Measurements from ENCODE around the gene MORC1.

MORC1 gene

GRCh38 chr3:109026821-109027220 is 91.1 kb downstream of the MORC1 start:
- DNase-seq: no peak

DNA sequence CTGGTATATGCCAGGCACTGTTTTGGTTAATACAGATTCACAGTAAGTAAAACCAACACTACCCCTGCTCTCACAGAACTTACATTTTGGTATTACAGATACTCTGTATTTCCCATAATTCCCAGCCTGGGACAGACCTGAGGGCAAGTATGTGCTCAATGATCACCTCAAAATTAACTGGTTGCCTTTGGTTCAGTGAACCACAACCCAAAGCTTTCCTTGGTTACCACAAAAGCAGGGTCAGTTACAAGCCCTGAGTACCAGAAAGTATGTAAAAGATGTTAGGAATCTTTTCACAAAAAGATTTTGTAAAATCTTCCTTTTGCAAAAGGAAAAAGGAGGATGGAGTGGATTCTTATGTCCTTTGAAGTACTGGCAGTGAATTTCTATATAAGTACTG is 92.0 kb downstream of the MORC1 start:
- DNase-seq: no peak

- DNase-seq: peak; percentile 41
Measured at GRCh38 chr3:109023656-109024254, 94.2 kb downstream of the MORC1 start.

DNA sequence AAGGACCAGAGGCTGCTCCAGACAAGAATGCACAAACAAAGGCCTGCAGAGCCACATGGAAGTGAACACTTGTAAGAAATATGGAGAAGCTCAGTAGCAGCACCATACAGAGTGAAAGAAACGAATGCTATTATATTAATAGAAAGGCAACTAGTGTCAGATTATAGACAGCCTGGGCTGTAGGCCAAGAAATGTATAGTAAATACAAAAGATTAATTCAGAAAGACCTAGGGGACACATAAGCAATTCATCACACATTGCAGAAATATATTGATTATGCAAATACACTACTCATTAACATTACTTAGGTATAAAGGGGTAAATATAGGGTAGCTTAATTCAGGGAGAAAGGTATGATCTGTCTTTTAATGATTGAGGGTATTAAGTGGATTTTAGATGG is 94.8 kb downstream of the MORC1 start:
- no peak for DNase-seq

DNA sequence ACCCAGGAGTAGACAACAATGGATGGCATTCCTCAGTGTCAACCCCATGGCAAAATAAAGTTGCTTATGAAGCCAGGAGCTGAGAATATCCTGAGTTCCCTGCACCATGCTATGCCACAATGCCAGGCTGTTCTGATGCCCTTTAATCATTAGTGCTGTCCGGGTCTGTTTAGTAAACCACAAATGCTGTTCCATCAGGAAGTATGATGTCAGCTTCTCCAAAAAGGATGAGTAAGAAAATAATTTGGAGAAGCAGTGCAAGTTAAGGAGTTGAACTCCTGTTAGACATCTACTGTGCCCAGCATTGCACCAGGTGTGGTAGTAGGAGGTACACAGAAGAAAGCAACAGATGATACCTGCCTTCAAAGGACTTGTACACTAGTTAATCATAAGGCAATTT is 96.4 kb downstream of the MORC1 start:
- peak; percentile 1 for DNase-seq

DNA sequence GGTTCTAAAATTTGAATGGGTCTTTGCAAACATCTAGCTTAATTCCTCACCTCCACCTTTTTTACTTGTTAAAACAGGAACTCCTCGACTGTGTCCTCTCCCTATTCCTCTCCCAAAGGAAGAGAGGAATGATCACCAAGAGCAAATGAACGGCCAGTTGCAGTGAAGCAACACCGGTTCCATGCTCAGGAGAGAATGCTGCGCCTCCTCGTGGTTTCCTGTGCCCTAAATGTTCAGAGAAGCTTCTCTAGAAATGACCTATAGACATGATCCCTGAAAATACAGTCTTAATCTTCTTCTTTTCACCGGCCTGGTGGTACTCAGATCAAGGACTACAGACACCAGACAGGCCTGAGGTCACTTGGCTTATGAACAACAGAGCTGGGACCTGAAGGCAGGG is 99.1 kb downstream of the MORC1 start:
- peak; percentile 11 for DNase-seq

GRCh38 chr3:109005443-109005842 is 112.5 kb downstream of the MORC1 start:
- no peak for DNase-seq

DNA sequence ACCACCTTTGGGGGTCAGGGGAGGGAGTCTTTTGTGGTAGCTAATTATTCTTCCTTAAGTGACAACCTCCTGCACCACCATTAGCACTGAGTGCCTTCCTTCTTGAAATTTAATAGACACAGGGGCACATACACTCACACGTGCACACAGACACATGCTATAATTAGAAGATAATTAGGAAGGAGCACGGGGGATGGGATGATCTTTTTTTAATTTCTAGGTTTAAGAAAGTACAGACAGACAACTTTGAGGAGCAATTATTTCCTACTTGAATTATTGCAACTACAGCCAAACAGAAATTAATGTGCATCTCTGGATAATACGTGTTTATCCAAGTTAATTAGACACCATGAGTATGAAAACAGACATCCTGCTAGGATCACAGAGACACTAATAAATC is 119.5 kb downstream of the MORC1 start:
- DNase-seq: no peak

DNA sequence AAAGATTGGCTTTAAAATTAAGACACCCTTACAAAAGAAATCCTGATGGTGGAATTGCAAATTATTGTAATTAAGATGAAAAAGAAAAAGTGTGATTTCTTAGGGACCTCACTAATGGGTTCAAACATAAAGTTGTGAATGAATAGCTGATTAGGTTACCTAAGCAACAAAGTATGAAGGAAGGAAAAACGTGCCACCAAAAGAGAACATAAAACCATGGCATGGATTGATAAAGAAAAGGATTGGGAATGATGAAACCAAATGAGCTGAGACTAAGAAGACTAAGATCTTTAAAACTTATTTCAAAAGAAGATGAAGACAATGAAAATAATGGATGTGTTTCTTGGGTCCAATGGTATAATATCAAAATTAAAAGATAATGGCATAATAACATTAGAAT is 132.1 kb downstream of the MORC1 start:
- no peak for DNase-seq

DNA sequence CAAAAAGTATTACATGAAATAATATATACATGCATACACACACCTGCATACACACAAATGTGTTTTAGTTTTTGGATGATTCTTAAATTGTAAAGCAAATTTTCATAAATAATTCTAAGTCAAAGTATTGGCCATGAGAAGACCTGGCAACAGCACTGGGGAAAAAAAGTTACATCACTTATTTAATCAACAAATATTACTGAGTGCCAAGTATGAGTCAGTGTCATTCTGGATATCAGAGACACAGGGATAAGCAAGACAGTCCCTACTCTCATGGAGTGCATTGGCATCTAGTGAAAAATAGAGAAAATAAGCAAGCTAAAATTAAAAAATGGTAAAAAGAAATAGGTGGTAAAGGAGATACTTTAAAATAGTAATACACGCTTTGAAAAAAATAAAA is 134.9 kb downstream of the MORC1 start:
- no peak for DNase-seq

GRCh38 chr3:108976058-108976457 is 141.9 kb downstream of the MORC1 start:
- DNase-seq: no peak

DNA sequence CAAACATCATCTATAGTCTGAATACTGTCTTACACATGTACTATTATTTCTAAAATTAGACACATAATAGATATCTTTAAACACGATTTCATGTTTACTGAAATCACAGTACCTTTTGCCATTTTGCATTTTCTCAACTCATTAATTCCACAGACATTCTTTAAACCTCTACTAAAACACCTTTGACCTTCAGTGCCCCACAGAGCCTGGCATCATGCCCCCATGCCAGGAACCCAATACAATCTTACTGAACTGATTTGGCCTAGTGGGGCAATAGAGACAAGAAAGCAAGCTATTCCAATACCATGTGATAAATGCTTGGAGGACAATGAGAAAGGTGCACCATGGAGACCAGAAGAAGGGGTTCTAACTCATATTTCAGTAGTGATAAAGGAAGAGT is 144.9 kb downstream of the MORC1 start:
- DNase-seq: no peak

- DNase-seq: no peak
Measured at GRCh38 chr3:108972482-108972881, 145.5 kb downstream of the MORC1 start.

DNA sequence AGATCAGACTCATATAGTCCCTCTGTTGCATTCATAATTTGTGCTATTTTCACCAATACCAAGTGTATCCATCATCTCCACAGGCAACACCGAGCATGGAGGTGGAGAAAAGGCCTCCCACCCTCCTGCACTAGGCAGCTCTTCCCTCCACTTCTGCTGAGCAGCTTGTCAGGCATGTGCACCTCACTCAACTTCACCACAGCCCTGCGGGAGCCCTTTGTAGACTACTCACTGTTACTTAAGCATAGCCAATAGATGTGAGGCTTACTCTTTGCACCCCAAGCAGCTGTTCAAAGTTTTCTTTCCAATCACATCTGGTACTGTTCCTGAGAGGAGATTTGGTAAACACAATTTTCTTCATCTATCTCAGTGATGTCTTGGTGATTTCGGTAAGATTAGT is 147.4 kb downstream of the MORC1 start:
- no peak for DNase-seq

DNA sequence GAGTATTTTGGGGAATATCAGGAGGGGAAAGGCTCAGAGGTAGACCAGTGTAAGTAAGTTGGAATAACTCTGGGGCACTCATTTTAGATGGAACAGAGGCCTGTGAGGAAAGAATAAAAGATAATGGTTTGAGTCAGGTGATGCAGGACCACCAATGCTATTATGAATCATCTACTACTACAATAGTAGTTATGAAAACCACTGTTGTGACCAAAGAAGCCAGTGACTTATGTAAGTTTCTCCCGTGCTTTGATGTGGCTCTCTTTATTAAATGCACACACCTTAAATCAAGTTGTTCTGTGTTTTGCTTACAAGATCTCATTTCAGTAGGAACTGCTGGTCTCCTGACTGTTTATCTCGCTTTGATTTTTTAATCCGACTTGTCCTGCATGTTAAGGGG is 151.2 kb downstream of the MORC1 start:
- DNase-seq: no peak

DNA sequence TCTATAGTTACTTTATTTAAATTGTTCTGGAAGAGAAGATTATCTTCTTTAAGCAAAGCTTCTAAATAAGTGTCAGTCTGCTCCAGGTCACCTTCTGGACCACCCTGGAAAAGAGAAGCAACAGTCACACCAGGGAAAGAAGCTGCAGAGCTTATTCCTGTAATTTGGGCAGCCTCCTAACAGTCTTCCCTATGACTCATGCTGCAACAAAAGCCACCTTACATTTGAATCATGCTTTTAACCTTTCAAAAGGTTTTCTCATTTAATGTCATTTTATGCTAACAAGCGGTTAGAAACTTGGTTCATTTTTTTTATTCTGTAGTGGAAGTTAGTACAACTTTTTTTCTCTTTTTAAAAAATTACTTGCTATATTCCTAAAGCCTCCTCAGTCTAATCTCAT is 158.9 kb downstream of the MORC1 start:
- DNase-seq: no peak

DNA sequence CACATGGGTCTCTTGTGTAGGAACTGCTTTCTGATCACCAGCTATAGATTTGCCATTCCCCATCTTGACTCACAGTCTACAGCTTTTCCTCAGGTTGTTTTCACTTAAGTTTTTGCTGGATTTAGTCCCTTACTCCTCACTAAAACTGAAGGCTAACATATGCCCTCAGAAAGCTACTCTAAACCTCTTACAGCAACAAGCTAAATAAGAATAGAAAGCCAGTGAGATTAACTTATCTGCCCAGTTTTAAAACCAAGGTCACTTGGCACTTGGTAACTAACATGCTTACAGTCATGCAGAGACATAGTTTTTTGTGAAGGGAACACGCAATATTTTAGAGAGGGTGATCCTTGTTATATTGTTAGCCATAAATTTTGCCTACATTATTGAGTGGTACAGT is 164.2 kb downstream of the MORC1 start, which contains the start of gene GUCA1C:
Gene GUCA1C, minus strand, starts transcription at position 180 of the 400 bp plus-strand sequence. Its CDS starts 117 bp downstream, at position 63.
- DNase-seq: no peak

- peak; percentile 14 for DNase-seq
Measured at GRCh38 chr3:108953210-108953609, 164.7 kb downstream of the MORC1 start.

DNA sequence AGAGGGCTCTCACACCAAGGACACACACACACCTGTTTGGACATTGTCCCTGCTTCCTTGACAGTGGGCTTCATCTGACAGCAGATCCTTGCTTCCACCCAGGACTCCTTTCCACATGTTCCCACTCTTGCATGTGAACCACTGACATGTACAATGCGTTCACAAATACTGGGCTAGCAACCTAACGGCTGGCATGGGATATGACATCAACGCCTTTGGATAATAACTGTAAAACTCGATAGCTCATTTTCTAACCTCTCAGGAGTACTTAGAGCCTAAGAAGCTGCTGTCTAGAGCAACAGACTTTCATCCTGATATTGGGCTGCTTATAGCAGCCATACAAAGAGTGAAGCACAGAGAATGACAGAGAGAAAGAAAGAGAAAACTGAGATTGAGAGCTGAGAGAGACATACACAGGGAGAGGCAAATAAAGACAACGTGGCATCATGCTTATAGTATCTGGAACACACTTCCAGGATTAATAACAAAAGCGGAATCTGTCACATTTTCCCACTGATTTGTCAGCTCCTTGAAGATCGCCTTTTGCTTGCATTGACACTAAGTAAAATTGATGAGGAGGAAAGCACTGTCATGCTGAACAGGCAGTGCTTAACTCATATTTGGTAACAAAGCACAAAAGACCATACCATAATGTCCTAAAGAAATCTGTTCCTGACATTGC is 166.0 kb downstream of the MORC1 start:
- DNase-seq: no peak

GRCh38 chr3:108947855-108948254 is 170.1 kb downstream of the MORC1 start:
- DNase-seq: no peak

GRCh38 chr3:108946292-108947285 is 171.3 kb downstream of the MORC1 start:
- DNase-seq: peak; percentile 41

GRCh38 chr3:108940568-108941263 is 177.2 kb downstream of the MORC1 start:
- no peak for DNase-seq

GRCh38 chr3:108940166-108940565 is 177.8 kb downstream of the MORC1 start:
- DNase-seq: no peak

Data from EL (cell line).